SKM-1 treated with dmso at 0.1 percent for 144 hours (cell line): Measurements from ENCODE around the gene INPP4B.
"Not testable (repeated sequence)": the region's sequence is repeated elsewhere in the genome, so short reads cannot be mapped to it uniquely, and the experiment has no call there.

Source experiments
- DNase-seq: peaks from one replicate; lab custom pipeline; 2025; ENCODE audit not compliant: unreplicated experiment; lab: John Stamatoyannopoulos, UW

The INPP4B gene

GRCh38 chr4:142549726-142550463 lies 296.2 kb downstream of the INPP4B start:
- no peak for DNase-seq

GRCh38 chr4:142549248-142549647 lies 296.9 kb downstream of the INPP4B start:
- DNase-seq: no peak

- no peak for DNase-seq
Measured at GRCh38 chr4:142548491-142548890, 297.6 kb downstream of the INPP4B start.

- DNase-seq: no peak
Measured at GRCh38 chr4:142547974-142548373, 298.1 kb downstream of the INPP4B start.

DNA sequence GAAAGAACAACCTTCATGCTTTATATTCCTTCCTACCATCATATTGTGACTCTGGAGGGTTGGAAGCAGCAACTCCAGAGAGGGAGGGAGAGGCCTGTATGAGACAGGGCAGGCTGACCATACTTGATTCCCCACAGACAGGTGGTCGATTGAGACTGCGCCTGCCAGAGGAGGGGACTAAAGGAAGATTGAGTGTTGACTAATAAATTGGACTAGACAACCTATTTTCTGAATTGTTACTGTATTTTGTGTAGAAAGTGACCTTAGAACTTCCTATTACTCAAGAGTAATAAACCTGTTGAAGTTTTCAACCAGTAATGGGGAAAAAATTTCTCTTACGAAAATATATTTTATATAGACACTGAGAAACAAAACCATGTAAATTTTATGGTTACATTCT lies 301.5 kb downstream of the INPP4B start:
- no peak for DNase-seq

- DNase-seq: no peak
Measured at GRCh38 chr4:142544039-142544438, 302.1 kb downstream of the INPP4B start.

DNA sequence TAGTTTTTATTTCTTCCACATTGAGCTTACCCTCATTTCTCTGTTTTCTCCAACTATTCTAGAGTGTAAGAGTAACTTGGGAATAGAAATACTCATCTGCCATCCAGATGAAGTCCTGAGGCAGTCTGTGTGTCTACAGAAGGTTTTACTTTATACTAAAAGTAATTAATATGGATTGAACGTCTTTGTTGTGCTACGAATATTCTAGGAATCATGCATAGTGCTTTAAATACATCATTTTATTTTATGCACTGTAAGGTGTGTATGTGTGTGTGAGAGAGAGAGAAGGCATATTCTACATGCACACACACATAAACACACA lies 305.7 kb downstream of the INPP4B start:
- DNase-seq: no peak

DNA sequence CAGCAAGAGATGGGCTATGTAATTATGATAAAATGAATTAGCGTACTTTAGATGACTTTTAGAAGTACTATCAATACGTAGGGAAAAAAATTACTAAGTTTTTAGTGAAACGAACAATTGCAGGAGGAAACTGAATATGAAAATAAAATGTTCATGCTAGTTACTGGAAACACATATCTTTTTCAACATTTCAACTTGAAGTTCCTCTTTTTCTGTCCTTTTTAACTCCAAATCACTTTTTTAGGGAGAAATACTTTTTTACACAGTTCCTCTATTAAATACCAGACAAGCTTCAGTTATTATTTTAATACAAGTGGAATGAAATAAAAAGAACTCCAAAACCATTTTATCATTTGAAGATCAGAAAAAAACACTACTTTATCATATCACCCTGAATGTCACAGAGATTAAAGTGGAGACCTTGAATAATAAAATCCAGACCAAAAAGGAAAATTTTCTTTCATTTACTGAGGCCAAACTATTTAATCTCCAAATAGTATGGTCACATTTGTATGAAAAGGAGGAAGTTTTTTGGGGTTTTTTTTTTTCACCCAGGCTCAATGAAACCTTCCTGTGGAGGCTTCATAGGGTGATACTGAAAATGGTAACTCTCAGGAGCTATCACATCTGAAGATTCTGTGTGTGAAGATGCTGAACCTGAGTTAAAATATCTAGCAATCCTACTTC lies 306.2 kb downstream of the INPP4B start:
- peak; percentile 33 for DNase-seq

- DNase-seq: no peak
Measured at GRCh38 chr4:142535009-142535408, 311.1 kb downstream of the INPP4B start.

GRCh38 chr4:142532054-142532453 lies 314.0 kb downstream of the INPP4B start:
- DNase-seq: no peak

DNA sequence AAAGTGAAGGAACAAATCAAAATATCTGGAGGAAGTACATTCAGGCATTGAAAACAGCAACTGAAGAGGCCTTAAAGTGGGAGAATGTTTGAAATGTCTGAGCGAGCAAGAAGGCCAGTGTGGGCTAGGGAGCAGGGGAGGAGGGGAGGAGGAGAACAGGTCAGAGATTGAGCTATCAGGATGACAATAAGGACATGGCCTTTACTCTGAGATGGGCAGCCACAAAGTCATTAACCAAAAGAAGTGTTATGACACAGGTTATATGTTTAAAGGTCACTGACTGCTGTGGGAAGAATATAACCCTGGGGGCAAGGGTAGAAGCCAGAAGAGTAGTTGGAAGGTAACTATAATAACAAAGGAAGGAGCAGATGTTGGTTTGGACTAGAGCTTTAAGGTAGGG lies 315.4 kb downstream of the INPP4B start:
- no peak for DNase-seq

GRCh38 chr4:142528433-142528832 lies 317.7 kb downstream of the INPP4B start:
- no peak for DNase-seq

- no peak for DNase-seq
Measured at GRCh38 chr4:142523111-142523510, 323.0 kb downstream of the INPP4B start.

GRCh38 chr4:142519342-142519741 lies 326.8 kb downstream of the INPP4B start:
- DNase-seq: no peak

DNA sequence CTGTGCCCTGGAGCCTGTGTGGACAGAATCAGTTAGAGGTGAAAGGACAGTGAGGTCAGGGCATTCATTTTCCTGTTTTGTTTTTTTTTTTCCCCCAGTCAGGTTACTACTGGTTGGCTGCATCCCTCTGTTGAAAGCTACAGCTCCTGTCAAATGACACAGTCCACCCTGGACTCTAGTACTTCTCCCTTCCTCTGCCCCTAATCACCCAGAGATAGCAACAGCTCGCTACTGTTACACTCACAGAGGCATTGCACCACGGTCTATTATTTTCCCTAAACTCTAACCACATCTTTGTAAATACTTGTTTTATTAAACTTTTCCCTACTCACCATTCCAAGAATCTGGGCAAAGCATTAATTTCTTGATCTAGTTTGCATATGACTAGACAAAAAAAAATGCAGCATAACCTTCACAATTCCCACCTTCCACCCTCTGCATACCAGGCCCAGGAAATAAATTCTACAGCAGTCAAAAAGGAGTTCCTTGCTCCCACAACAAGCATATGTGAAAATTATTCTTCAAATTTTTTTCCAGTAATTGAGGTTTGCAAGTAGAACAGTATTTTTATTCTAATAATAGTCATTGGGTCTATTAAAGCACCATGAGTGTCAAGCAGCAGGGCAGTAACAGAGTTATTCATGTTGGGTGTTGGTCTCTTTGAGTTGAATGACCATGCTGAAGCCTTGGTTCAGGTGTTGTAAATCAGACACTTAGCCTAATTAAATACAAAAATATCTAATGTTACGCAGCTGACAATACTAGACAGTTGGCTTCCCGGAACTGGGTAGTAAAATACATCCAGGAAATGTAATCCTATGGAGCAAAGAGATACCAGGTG lies 329.2 kb downstream of the INPP4B start:
- no peak for DNase-seq

DNA sequence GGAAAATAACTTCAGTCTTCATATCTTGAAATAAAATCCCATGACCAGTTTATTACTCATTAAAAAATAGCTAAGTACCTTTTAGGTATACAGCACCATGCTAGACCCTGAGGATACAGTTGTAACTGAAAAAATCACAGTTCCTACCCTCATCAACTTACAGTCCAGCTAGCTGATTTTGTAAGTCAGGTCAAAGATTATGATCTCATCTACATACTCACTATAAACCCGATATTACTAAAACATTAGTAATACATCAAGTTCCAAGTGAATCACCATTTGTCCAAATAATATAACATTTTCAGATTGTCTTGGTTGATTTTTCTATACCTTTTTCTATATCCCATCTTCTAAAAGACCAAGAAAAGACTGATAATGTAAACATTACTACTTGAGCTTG lies 333.9 kb downstream of the INPP4B start:
- DNase-seq: no peak

DNA sequence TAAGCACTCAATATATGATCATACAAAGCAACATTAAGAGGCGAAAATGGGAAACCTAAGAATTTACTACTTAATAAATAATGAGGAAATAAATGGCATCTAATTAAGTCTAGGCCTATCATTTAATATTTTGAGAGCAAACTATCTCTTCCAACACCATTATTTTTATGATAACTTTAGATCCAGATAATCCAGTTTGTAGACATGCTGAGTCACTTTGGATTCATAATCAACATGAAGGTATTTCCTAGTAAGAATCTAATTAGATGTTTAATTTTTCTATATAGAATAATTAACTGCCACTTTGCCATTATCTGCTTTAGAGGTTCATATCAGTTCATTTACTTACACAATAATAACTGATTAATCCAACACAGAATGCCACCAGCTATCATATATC lies 336.2 kb downstream of the INPP4B start:
- no peak for DNase-seq

DNA sequence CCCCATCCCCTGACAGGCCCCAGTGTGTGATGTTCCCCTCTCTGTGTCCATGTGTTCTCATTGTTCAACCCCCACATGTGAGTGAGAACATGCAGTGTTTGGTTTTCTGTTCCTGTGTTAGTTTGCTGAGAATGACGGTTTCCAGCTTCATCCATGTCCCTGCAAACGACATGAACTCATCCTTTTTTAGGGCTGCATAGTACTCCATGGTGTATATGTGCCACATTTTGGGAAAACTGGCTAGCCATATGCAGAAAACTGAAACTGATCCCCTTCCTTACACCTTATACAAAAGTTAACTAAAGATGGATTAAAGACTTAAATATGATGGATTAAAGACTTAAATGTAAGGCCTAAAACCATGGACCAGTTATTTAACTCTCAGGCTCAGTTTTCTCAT lies 336.7 kb downstream of the INPP4B start:
- not testable (repeated sequence) for DNase-seq

- no peak for DNase-seq
Measured at GRCh38 chr4:142500966-142501365, 345.1 kb downstream of the INPP4B start.

- no peak for DNase-seq
Measured at GRCh38 chr4:142497606-142498005, 348.5 kb downstream of the INPP4B start.

- DNase-seq: no peak
Measured at GRCh38 chr4:142493255-142494110, 352.6 kb downstream of the INPP4B start.
